Measurements from ENCODE around the gene PKMYT1. TPM values are rescaled to one million over a fixed set of nuclear protein-coding genes. Genes with fewer than 3 reads are reported as not detected.

PKMYT1 gene
- total and polyA plus RNA-seq, 2 experiments from 2014 or later, result 90.9 to 100 TPM

GRCh38 chr16:2971134-2971984, 8.9 kb downstream of the PKMYT1 start (continued):
- TF ChIP-seq ZNF462 (CRISPR knock-in tag; IDR thresholded peaks at IDR 0.05) (no peak), CTCF (conservative IDR thresholded peaks at IDR 0.05; ENCODE audit: low read depth in 2 of 2) (no peak; a peak in 1 of 4 replicates), STAT1 (IDR thresholded peaks at IDR 0.05; ENCODE audit: unreplicated experiment) (no peak), CREB1 (CRISPR knock-in tag; IDR thresholded peaks at IDR 0.05; ENCODE audit: low read depth) (no peak), EZH2 (IDR thresholded peaks at IDR 0.05; ENCODE audit: low read depth, unreplicated experiment) (no peak), ZNF331 (CRISPR knock-in tag; IDR thresholded peaks at IDR 0.05; ENCODE audit: low read depth) (no peak), REST (IDR thresholded peaks at IDR 0.05; ENCODE audit: unreplicated experiment) (no peak), NANOG (IDR thresholded peaks at IDR 0.05; ENCODE audit: borderline replicate concordance) (no peak)

Data from GM23338 (cell line).